ENCODE measurements around the gene KLF13. TPM values are rescaled to one million over a fixed set of nuclear protein-coding genes. Genes with fewer than 3 reads are reported as not detected.

KLF13 gene
- total RNA-seq, 2 donors from 2014 or later, result 95.1 to 153 TPM

DNA sequence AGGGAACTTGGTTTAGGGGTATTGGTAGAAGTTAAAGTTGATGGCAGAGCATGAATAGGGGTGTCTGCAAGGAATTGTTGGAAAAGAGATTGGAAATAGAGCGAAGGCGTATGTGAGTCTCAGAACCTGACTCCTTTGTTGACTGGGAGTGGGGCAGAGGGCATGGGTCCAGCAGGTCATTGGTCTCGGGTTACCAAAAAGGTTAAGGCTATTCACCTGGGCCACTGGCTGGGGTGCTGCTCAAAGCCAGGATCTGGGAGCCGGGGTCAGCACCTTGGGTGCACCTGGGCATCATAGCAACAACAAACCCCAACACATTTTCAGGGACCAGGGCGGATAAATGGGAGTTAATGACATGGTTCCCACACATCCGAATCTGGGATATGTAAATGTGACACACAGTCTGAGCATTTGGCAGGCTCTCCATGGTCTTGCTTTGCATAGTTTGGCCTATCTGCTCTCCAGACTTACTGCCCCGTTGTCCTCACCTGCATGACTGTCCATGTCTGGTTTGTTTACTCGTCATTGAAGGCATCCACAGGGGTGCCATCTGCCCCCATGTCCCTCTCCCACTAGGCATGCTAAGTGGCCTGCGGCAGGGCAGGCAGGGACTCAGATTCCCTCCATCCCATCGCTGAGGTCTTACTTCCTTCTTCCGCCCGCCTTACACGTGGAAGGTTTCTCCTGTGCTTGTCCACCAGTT, 10.1 kb downstream of the KLF13 start:
- H3K4me3 Mint-ChIP-seq, result peak overlapping the region; percentile 69
- peaks cover 72 to 79% of the 10 kb centered on the region in 2 donors for H3K4me1 Mint-ChIP-seq (ENCODE audit: low read depth in 2 of 2)
- H3K36me3 Mint-ChIP-seq, result no peaks in the 10 kb centered on the region
- H3K27me3 Mint-ChIP-seq, result no peaks in the 10 kb centered on the region
- H3K27ac Mint-ChIP-seq, result peak overlapping the region; percentile 98 to 99
- no peak for ATAC-seq
- no peaks in the 10 kb centered on the region for H3K9me3 Mint-ChIP-seq
- no peak for DNase-seq (ENCODE audit: low spot score)

DNA sequence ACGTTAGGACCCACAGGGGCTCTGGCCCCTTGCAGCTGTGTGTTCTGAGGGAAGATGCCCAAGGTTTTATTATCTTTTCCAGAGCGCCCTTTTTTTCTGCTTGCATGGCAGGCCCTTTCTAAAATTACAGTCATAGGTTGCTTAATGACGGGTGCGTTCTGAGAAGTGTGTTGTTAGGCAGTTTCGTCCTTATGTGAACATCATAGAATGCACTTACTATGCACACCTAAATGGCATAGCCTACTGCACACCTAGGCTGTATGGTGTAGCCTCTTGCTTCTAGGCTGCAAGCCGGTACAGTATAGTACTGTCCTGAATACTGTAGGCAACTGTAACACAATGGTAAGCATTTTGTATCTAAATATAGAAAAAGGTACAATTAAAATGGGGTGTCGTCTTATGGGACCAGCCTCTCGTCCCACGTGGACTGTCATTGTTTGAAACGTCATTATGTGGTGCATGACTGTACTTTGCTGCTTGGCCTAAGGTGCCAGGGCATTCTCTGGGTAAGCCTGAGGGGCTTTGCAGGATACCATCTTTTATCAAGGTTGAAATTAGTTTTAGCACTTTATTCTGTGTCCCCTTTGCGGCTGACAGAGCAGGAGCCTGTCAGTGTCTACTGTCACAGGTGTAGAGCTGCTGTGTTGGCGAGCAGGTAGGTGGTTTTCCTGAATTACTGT, 10.9 kb downstream of the KLF13 start:
- ATAC-seq (no peak), DNase-seq (ENCODE audit: low spot score) (no peak)
- peaks cover 72 to 79% of the 10 kb centered on the region in 2 donors for H3K4me1 Mint-ChIP-seq (ENCODE audit: low read depth in 2 of 2)
- peak overlapping the region; percentile 69 for H3K4me3 Mint-ChIP-seq
- H3K27me3 Mint-ChIP-seq, result no peaks in the 10 kb centered on the region
- peak overlapping the region; percentile 98 to 99 for H3K27ac Mint-ChIP-seq
- H3K36me3 Mint-ChIP-seq, result no peaks in the 10 kb centered on the region
- no peaks in the 10 kb centered on the region for H3K9me3 Mint-ChIP-seq

- Mint-ChIP-seq H3K27me3 (no peaks in the 10 kb centered on the region), H3K4me1 (ENCODE audit: low read depth in 2 of 2) (peaks cover 76 to 82% of the 10 kb centered on the region in 2 donors), H3K27ac (peak overlapping the region; percentile 98 to 99), H3K4me3 (peak overlapping the region; percentile 69), H3K9me3 (no peaks in the 10 kb centered on the region), H3K36me3 (no peaks in the 10 kb centered on the region)
- peak in 1 of 2 donors; percentile 2 for ATAC-seq
- no peak for DNase-seq (ENCODE audit: low spot score)
These were observed 11.8 kb downstream of the KLF13 start for GRCh38 chr15:31338318-31338878.

- DNase-seq (ENCODE audit: low spot score), result peak; percentile 87
- ATAC-seq, result peak; percentile 79 to 87
- no peaks in the 10 kb centered on the region for H3K27me3 Mint-ChIP-seq
- H3K4me3 Mint-ChIP-seq, result peak overlapping the region; percentile 52
- peaks cover 79 to 82% of the 10 kb centered on the region in 2 donors for H3K4me1 Mint-ChIP-seq (ENCODE audit: low read depth in 2 of 2)
- no peaks in the 10 kb centered on the region for H3K9me3 Mint-ChIP-seq
- no peaks in the 10 kb centered on the region for H3K36me3 Mint-ChIP-seq
- peak overlapping the region; percentile 98 to 99 for H3K27ac Mint-ChIP-seq
These were observed 12.4 kb downstream of the KLF13 start for GRCh38 chr15:31338879-31339557.

GRCh38 chr15:31339558-31339895, 12.9 kb downstream of the KLF13 start:
- no peak for ATAC-seq

GRCh38 chr15:31340047-31340446, 13.4 kb downstream of the KLF13 start:
- Mint-ChIP-seq H3K27ac (peak overlapping the region; percentile 83 to 99), H3K4me3 (peak overlapping the region; percentile 84), H3K36me3 (no peaks in the 10 kb centered on the region), H3K27me3 (no peaks in the 10 kb centered on the region), H3K9me3 (no peaks in the 10 kb centered on the region), H3K4me1 (ENCODE audit: low read depth in 2 of 2) (peaks cover 83 to 86% of the 10 kb centered on the region in 2 donors)
- ATAC-seq (no peak), DNase-seq (ENCODE audit: low spot score) (no peak)

More at GRCh38 chr15:31339558-31339895, 12.9 kb downstream of the KLF13 start:
- Mint-ChIP-seq H3K4me3 (peak overlapping the region; percentile 84), H3K27ac (peak overlapping the region; percentile 98 to 99), H3K4me1 (ENCODE audit: low read depth in 2 of 2) (peaks cover 83 to 87% of the 10 kb centered on the region in 2 donors), H3K27me3 (no peaks in the 10 kb centered on the region), H3K9me3 (no peaks in the 10 kb centered on the region), H3K36me3 (no peaks in the 10 kb centered on the region)
- DNase-seq (ENCODE audit: low spot score), result no peak

GRCh38 chr15:31340592-31340991, 14.0 kb downstream of the KLF13 start:
- Mint-ChIP-seq H3K4me3 (peak overlapping the region; percentile 84), H3K36me3 (no peaks in the 10 kb centered on the region), H3K4me1 (ENCODE audit: low read depth in 2 of 2) (peaks cover 83 to 85% of the 10 kb centered on the region in 2 donors), H3K27ac (peak overlapping the region; percentile 83 to 99), H3K27me3 (no peaks in the 10 kb centered on the region), H3K9me3 (no peaks in the 10 kb centered on the region)
- DNase-seq (ENCODE audit: low spot score) (no peak), ATAC-seq (no peak)

DNA sequence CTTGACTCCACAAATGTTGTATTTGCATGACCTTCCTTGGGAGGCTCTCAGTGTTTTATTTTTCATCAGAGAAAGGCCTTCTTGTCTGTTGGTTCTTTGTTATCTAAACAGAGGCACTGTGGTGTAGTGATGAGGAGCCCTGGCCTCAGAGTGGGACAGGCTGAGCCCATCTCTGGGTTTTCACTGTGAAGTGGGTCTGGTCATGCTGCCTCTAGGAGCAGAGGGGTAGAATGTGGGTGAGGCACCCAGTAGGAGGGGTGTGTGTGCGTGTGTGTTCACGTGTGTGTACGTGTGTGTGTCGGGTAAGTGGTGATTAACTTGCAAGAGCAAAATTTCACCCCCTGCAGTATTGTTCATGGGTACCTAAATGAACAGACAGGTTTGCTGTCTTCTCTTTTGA, 14.4 kb downstream of the KLF13 start:
- Mint-ChIP-seq H3K27ac (peak overlapping the region; percentile 83 to 99), H3K4me3 (peak overlapping the region; percentile 84), H3K4me1 (ENCODE audit: low read depth in 2 of 2) (peaks cover 84 to 89% of the 10 kb centered on the region in 2 donors), H3K27me3 (no peaks in the 10 kb centered on the region), H3K36me3 (no peaks in the 10 kb centered on the region), H3K9me3 (no peaks in the 10 kb centered on the region)
- DNase-seq (ENCODE audit: low spot score) (no peak), ATAC-seq (no peak)

DNA sequence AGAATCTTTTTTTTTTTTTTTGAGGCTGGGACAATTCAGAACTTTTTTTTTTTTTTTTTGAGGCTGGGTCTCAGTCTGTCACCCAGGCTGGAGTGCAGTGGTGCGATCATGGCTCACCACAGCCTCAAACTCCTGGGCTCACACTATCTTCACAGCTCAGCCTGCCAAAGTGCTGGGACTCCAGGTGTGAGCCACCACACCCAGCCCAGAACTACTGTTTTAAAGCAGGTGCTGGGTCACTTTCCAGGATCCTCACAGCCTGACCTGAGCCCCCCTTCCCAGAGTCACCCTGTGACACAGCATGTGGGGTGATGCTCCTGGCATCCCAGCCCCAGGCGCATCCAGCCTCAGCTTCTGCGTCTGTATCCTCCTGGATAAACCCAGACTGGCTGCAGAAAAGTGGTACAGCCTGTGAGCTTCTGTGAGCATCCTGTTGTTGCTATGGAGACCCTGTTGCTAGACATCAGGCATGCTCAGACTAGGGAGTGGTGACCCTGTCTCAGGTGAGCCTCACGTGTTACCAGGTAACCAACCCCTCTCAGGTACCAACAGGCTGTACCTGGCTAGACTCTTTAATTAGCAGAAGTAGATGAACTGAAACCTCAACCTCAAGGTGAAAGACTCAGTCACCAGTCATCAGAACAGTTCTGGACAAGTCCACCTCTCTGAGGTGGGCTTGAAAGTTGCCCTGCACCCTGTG, 15.0 kb downstream of the KLF13 start:
- Mint-ChIP-seq H3K4me1 (ENCODE audit: low read depth in 2 of 2) (peaks cover 84 to 89% of the 10 kb centered on the region in 2 donors), H3K9me3 (no peaks in the 10 kb centered on the region), H3K27ac (peak overlapping the region; percentile 83 to 99), H3K36me3 (no peaks in the 10 kb centered on the region), H3K27me3 (no peaks in the 10 kb centered on the region), H3K4me3 (peak overlapping the region; percentile 84)
- no peak for DNase-seq (ENCODE audit: low spot score)
- no peak for ATAC-seq

GRCh38 chr15:31342381-31342780, 15.7 kb downstream of the KLF13 start:
- peaks cover 85 to 87% of the 10 kb centered on the region in 2 donors for H3K4me1 Mint-ChIP-seq (ENCODE audit: low read depth in 2 of 2)
- H3K4me3 Mint-ChIP-seq, result peak overlapping the region; percentile 84
- no peaks in the 10 kb centered on the region for H3K27me3 Mint-ChIP-seq
- DNase-seq (ENCODE audit: low spot score) (no peak), ATAC-seq (no peak)
- no peaks in the 10 kb centered on the region for H3K36me3 Mint-ChIP-seq
- peak overlapping the region; percentile 83 to 99 for H3K27ac Mint-ChIP-seq
- H3K9me3 Mint-ChIP-seq, result no peaks in the 10 kb centered on the region

DNA sequence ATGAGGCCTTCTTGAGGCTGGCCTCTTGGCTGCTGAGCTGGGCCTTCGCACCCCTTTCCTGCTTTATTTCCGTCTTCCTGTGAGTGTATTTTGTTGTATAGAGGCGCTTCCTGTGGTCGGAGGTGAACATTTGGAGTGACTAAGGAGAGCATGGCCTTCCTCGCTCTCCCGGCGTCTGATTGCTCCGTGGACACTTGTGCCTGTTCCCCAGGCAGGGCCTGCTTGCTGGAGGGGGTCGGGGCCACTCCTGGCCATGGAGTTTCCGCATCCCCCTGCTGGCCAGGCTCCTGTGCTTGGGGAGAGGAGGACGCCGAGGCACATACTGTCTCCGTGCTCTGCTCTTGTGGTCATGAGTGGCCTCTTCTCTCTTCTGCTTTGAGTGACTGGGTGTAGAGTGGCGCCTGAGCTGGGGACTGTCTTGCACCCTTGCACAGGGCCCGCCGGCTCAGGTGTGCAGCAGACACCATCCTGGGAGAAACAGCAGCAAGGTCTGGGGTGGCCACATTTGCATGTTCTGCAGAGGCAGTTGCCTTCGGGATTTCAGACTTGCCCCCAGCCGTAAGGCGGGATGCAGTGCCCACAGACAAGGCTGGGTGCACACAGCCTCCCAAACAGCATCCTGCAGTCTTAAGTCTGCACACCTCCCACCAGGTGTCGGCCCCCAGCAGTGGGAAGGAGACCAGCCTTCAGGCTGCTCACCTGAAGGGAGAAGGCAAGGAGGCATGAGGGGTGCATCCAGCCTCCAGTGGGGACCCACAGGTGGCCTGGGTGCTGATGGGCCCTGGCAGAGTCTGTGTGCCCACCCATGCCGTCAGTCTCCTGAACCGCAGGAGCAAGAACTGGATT, 16.4 kb downstream of the KLF13 start:
- Mint-ChIP-seq H3K27me3 (no peaks in the 10 kb centered on the region), H3K36me3 (no peaks in the 10 kb centered on the region), H3K4me3 (peak overlapping the region; percentile 84), H3K9me3 (no peaks in the 10 kb centered on the region), H3K4me1 (ENCODE audit: low read depth in 2 of 2) (peaks cover 85 to 87% of the 10 kb centered on the region in 2 donors), H3K27ac (peak overlapping the region; percentile 83 to 99)
- DNase-seq (ENCODE audit: low spot score) (no peak), ATAC-seq (peak in 1 of 2 donors; percentile 18)

DNA sequence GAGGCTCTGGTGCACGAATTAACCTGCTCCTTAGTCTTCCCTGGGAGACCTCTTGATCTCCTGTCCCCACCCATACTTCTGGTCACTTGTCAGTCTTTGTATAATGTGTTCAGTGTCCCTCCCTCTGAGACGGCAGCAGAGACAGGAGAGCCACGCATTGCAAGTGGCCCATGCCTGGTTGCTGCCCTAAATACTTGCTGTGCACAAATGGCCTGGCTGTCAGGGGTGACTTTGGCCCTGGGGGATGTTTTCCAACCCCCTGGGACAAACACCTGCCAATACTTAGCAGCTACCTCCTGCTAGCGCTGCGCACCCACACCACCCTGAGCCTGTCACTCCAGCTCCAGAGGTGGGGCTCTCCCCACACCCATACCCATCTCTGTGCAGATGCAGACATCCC, 17.2 kb downstream of the KLF13 start:
- no peaks in the 10 kb centered on the region for H3K27me3 Mint-ChIP-seq
- no peaks in the 10 kb centered on the region for H3K9me3 Mint-ChIP-seq
- no peaks in the 10 kb centered on the region for H3K36me3 Mint-ChIP-seq
- H3K4me3 Mint-ChIP-seq, result peak overlapping the region; percentile 92
- ATAC-seq (no peak), DNase-seq (ENCODE audit: low spot score) (no peak)
- H3K27ac Mint-ChIP-seq, result peak overlapping the region; percentile 83 to 99
- H3K4me1 Mint-ChIP-seq (ENCODE audit: low read depth in 2 of 2), result peaks cover 82 to 87% of the 10 kb centered on the region in 2 donors
